K562 (cell line): Measurements from ENCODE around the gene GFOD2.

Experiments used
- GTF2A2 ChIP-seq: IDR thresholded peaks from 2 replicates; pipeline ENCODE4 v1.6.1; 2016; ENCODE audit warnings: mild to moderate bottlenecking, missing genetic modification characterization, missing compliant biosample characterization
- JUN ChIP-seq, 2 experiments: sonication (generic) in 1 of 2; formaldehyde crosslinking in 1 of 2; IDR thresholded peaks; 2 replicates each; pipeline versions ENCODE4 v1.6.1 to v1.8.0; 2012 to 2022; ENCODE audit warnings: borderline replicate concordance in 2 of 2, mild to moderate bottlenecking in 2 of 2, improper control_type of control experiment in 1 of 2, low read depth in 1 of 2, low read length in 1 of 2, missing genetic modification reagents in 1 of 2
- KAT2B ChIP-seq: IDR thresholded peaks from one replicate; pipeline ENCODE4 v1.6.1; 2012; ENCODE audit warnings: low read depth, mild to moderate bottlenecking, control low read depth, inconsistent platforms, low read length, moderate library complexity
- PTRF ChIP-seq: fragments of 450-650 bp; IDR thresholded peaks from 2 replicates; pipeline ENCODE4 v1.6.1; 2016; ENCODE audit warnings: mild to moderate bottlenecking, missing genetic modification characterization, missing compliant biosample characterization
- RAD21 ChIP-seq, 2 experiments: fragments of 250-450 bp in 1 of 2; fragments of 450-650 bp in 1 of 2; sonication (Bioruptor Pico) in 1 of 2; formaldehyde crosslinking in 1 of 2; IDR thresholded peaks in 1 of 2; conservative IDR thresholded peaks in 1 of 2; 2 replicates each; pipeline versions ENCODE4 v1.4.0 to v1.8.0; 2020 to 2022; ENCODE audit warnings: mild to moderate bottlenecking in 2 of 2, moderate library complexity in 1 of 2
- ZC3H11A ChIP-seq: IDR thresholded peaks from 2 replicates; pipeline ENCODE4 v1.6.1; 2012; ENCODE audit warnings: low read depth, low read length, improper control_type of control experiment
- ZNF121 ChIP-seq: sonication (generic); formaldehyde crosslinking; conservative IDR thresholded peaks from 2 replicates; pipeline ENCODE4 v1.8.0; 2022; ENCODE audit warnings: missing genetic modification reagents
- TF ChIP-seq, protein P1 (sequence below), 3 experiments: IDR thresholded peaks in 2 of 3; conservative IDR thresholded peaks in 1 of 3; 2 replicates each; pipeline ENCODE4 v1.5.1; 2011 to 2012; ENCODE audit warnings: low read length in 3 of 3, mild to moderate bottlenecking in 3 of 3, control low read depth in 2 of 3, improper control_type of control experiment in 1 of 3, inconsistent platforms in 1 of 3, low read depth in 1 of 3, mixed read lengths in 1 of 3, moderate library complexity in 1 of 3; ENCODE audit not compliant: insufficient read depth in 2 of 3

DNA sequence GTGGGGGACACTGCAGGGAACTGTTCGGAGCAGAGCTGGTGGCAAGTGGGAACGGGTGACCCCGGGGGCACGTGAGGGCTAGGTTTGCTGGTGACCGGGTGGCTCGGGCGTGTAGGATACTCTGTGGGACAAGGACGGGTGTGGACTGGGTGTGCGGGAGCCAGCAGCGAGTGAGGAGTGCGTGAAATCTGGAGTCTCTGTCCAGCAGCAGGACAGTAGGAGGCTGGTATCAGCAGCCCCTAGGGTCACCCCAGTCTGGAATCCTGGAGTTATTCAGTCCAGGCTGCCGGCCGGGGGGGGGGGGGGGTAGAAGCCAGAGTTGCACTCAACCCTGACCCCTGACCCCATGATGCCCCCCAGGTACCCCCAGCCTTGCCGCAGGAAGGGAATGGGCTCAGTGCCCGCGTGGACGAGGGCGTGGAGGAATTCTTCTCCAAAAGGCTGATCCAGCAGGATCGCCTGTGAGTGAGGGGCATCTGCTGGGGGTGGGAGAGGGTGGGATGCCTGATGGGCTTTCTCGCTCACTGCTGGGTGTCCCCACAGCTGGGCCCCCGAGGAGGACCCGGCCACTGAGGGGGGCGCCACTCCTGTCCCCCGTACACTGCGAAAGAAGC, 65.2 kb downstream of the GFOD2 start:
- TF ChIP-seq PTRF (tag) (no peak), ZC3H11A (no peak), GTF2A2 (tag) (no peak), KAT2B (no peak), ZNF121 (CRISPR knock-in tag) (no peak), RAD21 (CRISPR knock-in tag; conservative IDR thresholded peaks at IDR 0.05 in 1 of 2, IDR thresholded peaks at IDR 0.05 in 1 of 2) (no peak), JUN (IDR thresholded peaks at IDR 0.05; ENCODE audit: borderline replicate concordance, low read depth, low read length) (no peak), JUN (CRISPR knock-in tag; IDR thresholded peaks at IDR 0.05; ENCODE audit: borderline replicate concordance) (no peak)
- TF ChIP-seq, protein P1, sequence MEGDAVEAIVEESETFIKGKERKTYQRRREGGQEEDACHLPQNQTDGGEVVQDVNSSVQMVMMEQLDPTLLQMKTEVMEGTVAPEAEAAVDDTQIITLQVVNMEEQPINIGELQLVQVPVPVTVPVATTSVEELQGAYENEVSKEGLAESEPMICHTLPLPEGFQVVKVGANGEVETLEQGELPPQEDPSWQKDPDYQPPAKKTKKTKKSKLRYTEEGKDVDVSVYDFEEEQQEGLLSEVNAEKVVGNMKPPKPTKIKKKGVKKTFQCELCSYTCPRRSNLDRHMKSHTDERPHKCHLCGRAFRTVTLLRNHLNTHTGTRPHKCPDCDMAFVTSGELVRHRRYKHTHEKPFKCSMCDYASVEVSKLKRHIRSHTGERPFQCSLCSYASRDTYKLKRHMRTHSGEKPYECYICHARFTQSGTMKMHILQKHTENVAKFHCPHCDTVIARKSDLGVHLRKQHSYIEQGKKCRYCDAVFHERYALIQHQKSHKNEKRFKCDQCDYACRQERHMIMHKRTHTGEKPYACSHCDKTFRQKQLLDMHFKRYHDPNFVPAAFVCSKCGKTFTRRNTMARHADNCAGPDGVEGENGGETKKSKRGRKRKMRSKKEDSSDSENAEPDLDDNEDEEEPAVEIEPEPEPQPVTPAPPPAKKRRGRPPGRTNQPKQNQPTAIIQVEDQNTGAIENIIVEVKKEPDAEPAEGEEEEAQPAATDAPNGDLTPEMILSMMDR (IDR thresholded peaks at IDR 0.05 in 2 of 3, conservative IDR thresholded peaks at IDR 0.05 in 1 of 3; ENCODE audit: insufficient read depth in 2 of 3, low read depth in 1 of 3, low read length in 3 of 3), result no peak
